CD4-positive, alpha-beta T cell treated with Interleukin-17A for 4 hours (primary cell): ENCODE results near the gene SEC11A.
"Not testable (repeated sequence)": the region's sequence is repeated elsewhere in the genome, so short reads cannot be mapped to it uniquely, and the experiment has no call there.

Experiments used
- DNase-seq: peaks from one replicate; pipeline ENCODE4 v3.0.0-alpha.2; 2020; ENCODE audit warnings: mixed read lengths

Gene SEC11A

GRCh38 chr15:84736375-84736774 lies 20.4 kb upstream of the SEC11A start:
- peak; percentile 73 for DNase-seq

DNA sequence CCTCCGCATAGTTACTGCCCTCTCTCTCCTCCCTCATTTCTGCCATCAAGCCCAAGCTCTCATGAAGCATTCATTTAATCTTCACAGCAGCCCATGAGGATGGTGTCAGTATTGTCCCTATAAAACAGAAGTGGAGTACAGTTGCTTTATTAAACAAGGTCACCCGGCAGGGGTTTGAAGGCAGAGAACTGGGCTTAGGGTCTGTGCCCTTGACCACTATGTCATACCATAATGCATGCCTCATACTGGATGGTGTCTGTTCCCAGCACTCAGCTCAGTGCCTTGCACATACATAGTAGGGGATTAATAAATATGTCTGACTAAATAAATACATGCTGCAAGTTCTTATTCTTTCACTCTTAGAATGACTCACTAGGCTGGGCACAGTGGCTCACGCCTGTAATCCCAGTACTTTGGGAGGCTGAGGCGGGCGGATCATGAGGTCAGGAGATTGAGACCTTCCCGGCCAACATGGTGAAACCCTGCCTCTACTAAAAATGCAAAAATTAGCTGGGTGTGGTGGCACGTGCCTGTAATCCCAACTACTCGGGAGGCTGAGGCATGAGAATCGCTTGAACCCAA lies 19.6 kb upstream of the SEC11A start:
- DNase-seq, result peak; percentile 7

GRCh38 chr15:84734794-84735479 lies 19.0 kb upstream of the SEC11A start:
- DNase-seq, result peak; percentile 79

- no peak for DNase-seq
Observed at GRCh38 chr15:84731774-84732173, 15.8 kb upstream of the SEC11A start.

GRCh38 chr15:84727429-84727828 lies 11.5 kb upstream of the SEC11A start:
- DNase-seq, result no peak

GRCh38 chr15:84725001-84725491 lies 9.1 kb upstream of the SEC11A start:
- DNase-seq, result peak; percentile 50

DNA sequence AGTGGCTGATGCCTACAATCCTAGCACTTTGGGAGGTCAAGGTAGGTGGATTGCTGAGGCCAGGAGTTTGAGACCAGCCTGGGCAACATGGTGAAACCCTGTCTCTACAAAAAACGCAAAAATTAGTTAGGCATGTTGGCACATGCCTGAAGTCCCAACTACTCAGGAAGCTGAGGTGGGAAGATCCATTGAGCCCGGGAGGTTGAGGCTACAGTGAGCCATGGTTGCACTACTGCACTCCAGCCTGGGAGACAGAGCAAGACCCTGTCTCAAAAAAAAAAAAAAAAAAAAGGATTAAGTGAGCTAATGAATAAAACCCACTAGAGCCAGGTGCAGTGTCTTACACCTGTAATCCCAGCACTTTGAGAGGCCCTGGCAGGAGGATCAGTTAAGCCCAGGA lies 6.7 kb upstream of the SEC11A start:
- DNase-seq, result no peak

GRCh38 chr15:84721371-84721770 lies 5.4 kb upstream of the SEC11A start:
- peak; percentile 57 for DNase-seq

DNA sequence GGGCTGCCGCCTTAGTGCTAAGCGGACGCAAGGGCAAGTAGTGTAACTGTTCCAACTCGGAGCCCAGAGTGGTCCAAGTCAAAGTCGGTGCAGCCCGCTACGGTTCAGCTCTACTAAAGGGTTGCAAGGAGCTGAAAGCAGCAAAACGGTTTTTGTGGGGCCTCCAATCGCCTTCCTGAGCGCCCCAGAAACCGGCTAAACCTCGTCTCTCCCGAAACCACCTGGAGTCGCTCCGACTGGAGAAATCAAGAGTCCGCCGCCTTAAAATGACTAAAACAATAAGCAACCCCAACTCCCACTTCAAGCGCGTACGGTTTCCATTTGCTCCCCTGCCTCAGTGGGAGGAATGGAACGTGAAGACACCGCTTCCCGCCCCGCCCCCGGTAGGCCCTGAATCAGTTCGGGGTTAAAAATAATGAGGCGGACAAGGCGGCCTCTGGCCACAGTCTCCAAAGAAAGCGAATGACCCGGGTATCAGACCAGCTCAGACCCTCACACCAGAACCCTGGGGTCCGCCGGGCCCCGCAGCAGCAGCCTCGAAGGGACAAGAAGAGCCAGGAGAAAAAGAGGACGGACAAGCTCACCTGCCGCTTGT lies 401 bp downstream of the SEC11A start:
- peak; percentile 43 for DNase-seq

- no peak for DNase-seq
Observed at GRCh38 chr15:84714821-84715220, 1.1 kb downstream of the SEC11A start.

GRCh38 chr15:84714372-84714771 lies 1.6 kb downstream of the SEC11A start:
- DNase-seq, result no peak

DNA sequence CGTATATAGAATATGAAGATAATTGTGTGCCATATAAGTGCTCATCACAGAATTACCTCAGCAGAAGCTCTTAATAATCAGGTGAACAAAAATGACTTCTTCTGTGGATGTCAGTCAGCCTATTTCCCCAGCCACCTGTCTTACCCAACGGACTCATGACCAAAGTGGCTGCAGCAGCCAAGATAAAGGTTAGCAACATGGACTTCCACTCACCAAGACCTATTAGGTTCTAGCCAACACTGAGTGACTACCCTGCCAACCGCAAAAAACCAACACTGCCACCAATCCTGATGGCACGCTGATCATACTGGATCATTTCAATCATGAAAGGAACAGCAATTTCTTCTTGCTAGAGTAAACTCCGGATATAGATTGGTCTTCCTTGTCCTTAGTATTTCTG lies 12.1 kb downstream of the SEC11A start:
- DNase-seq, result no peak

- DNase-seq, result peak; percentile 13
Observed at GRCh38 chr15:84702961-84703482, 12.9 kb downstream of the SEC11A start.

- no peak for DNase-seq
Observed at GRCh38 chr15:84699538-84700191, 16.3 kb downstream of the SEC11A start.

- DNase-seq, result no peak
Observed at GRCh38 chr15:84697236-84697990, 18.5 kb downstream of the SEC11A start.

DNA sequence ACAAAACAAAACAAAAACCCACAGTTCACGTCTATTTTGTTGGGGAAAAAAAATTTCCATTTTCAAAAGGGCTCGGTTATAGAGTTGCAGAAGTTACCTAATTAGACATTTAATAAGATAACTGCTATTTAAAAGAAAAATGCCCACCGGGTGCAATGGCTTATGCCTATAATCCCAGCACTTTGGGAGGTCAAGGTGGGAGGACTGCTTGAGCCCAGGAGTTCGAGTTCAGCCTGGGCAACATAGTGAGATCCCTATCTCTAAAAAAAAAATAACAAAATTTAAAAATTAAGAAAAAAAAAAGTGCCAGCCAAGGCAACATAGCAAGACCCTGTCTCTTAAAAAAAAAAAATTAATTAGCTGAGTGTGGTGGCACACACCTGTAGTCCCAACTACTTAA lies 19.2 kb downstream of the SEC11A start:
- DNase-seq, result no peak

- no peak for DNase-seq
Observed at GRCh38 chr15:84690342-84690741, 25.6 kb downstream of the SEC11A start.

- DNase-seq, result no peak
Observed at GRCh38 chr15:84689858-84690257, 26.1 kb downstream of the SEC11A start.

GRCh38 chr15:84686446-84686845 lies 29.5 kb downstream of the SEC11A start:
- not testable (repeated sequence) for DNase-seq

GRCh38 chr15:84685304-84685703 lies 30.6 kb downstream of the SEC11A start:
- peak; percentile 15 for DNase-seq

DNA sequence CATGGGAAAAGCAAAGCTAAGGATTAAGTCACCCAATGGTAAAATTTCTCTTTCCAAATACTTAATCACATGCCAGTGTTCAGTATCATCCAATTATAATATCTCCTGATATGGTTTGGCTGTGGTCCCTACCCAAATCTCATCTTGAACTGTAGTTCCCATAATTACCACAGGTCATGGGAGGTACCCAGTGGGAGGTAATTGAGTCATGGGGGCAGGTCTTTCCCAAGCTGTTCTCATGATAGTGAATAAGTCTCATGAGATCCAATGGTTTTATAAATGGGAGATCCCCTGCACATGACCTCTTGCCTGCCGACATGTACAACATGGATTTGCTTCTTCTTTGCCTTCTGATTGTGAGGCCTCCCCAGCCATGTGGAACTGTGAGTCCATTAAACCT lies 31.8 kb downstream of the SEC11A start:
- DNase-seq, result no peak

DNA sequence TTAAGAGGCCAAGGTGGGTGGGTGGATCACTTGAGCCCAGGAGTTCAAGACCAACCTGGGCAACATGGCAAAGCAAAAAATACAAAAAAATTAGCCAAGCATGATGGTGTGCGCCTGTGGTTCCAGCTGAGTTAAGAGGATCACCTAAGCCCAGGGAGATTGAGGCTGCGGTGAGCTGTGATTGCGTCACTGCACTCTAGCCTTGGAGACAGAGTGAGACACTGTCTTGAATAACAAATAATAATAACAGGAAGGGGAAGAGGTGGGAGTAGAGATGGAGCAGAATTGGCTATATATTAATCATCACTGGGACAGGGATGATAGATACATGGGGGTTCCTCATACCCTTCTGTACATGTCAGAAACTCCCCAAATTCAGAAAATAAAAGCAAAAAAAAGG lies 34.1 kb downstream of the SEC11A start:
- DNase-seq, result peak; percentile 62

DNA sequence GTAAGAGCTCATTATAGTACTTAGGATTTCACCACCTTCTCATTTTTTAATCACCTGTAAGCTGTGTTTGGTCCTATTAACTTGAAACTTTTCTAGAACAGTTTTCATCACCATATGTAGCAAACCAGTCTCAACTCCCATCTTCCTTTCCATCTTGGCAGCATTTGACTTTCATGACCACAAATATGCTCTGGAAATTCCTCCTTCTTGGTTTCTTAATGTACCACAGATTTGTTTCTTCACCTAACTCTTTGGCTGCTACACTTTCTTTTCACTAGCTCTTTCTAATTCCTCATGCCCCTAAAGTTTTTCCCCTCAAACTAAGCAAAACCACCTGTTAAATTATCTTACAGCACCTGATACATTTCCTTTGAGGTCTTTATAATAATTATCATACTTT lies 44.7 kb downstream of the SEC11A start:
- no peak for DNase-seq
